DMS153 (cell line): ENCODE data around the gene CYTH4.
"Not testable (repeated sequence)": the region's sequence is repeated elsewhere in the genome, so short reads cannot be mapped to it uniquely, and the experiment has no call there.

Experiments used
- DNase-seq: peaks from one replicate; lab custom pipeline; 2025; lab: John Stamatoyannopoulos, UW

Gene CYTH4

DNA sequence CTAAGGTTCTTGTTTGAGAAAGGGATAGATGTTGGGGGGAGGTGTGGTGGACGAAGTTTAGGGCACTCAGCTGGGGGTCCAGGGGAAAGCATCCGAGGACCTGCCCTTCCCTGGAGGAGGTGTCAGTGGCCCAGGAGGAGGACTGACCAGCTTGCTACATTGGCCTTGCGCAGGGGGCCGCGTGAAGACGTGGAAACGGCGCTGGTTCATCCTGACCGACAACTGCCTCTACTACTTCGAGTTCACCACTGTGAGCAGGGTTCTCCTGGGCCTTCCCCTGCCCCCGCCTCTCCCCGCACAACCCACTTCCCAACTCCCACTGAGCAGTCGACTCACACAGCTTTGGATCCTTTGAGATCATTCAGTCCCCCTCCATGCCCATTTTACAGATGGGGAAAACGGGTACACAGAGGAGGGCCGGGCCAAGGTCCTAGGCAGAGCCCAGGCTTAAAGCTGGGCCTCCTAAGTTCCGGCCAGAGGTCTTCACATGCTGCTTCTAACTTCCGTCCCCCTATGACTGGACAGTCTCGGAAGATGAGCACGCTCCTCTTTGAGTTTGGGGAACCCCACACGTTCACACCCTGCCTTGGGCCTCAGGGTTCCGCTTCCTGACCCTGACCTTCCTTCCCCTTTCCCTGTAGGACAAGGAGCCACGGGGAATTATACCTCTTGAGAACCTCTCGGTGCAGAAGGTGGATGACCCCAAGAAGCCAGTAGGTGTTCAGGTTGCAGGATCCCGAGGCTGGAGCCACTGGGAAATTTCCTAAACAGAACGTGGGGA lies 28.7 kb downstream of the CYTH4 start:
- no peak for DNase-seq

DNA sequence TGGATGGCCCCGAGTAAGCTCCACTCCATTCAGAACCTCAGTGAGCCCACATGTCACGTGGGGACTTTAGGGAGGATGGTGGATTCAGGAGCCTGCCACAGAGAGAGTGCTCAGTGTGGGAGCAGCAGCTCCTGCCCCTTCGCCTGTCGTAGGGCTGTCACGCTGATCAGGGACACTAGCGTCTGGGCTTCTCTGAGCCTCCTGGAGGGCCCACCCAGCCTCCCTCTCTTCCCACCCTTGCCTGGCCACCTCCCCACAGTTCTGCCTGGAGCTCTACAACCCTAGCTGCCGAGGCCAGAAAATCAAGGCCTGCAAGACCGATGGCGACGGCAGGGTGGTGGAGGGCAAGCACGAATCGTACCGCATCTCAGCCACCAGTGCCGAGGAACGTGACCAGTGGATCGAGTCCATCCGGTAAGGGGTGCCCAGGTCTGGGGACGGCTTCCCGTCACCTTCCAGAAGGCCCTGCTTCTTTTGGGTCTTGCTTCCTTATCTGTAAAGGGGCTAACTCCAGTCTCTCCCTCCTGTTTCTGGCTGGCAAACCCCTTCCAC lies 29.5 kb downstream of the CYTH4 start:
- DNase-seq: no peak

GRCh38 chr22:37312549-37313183 lies 30.4 kb downstream of the CYTH4 start:
- DNase-seq: no peak

DNA sequence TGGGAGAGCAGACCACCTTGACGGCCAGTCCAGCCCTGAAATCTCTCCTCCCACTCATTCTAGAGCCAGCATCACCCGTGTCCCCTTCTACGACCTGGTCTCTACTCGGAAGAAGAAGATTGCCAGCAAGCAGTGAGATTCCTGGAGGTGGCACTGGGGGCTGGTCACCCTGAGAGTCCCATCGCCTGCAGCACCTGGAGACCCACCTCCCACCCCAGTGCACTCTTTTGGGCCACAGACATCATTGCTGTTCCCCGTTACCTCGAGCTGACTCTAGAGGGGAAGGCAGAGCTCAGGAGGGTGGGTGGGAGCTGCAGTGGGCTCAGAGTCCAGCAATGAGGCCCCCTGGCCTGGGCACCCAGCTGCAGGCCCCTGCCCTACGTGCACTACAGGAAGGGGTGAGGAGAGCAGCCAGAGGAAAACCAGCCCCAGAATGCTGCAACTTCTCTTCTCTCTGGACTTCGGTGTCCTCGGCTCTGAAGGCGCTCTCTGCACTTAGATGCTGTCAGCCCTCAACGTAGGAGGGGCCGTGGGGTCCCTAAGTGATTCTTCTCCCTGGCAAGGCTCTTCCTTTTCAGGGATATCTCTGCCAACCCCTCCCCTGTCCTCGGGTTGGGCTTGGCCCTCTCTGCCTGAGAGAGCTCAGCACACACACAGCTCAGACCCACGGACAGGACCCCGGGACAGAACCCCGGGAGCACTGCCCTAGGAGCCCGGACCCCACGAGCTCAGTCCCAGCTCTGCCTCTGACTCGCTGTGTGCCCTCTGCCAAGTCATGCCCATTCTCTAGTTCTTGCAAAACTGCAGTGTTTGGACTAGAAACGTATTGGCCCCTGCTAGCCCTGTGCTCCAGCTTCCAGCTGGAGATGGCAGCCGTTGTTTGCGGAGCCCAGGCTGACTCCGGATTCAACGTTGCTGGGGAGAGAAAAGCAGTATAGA lies 31.3 kb downstream of the CYTH4 start:
- DNase-seq: no peak

- no peak for DNase-seq
Measured at GRCh38 chr22:37314315-37315074, 32.2 kb downstream of the CYTH4 start.

DNA sequence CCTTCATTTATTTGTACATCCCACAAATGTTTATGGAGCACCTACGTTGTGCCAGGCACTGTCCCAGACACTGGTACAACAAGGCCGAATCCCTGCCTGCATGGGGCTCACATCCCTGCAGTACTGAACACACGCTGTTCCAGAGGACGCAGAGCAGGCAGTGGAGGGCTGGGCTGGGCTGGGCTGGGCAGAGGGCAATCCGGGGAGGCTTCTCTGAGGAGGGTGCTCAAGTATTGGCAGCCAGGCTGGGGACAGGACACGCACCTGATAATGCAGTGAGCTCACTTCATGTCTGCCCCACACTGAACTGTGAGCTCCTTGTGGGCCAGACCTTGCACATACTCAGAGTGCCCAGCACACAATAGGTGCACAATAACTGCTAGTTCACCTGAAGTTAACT lies 34.1 kb downstream of the CYTH4 start:
- no peak for DNase-seq

- DNase-seq: peak; percentile 32
Measured at GRCh38 chr22:37316875-37317371, 34.6 kb downstream of the CYTH4 start.

- no peak for DNase-seq
Measured at GRCh38 chr22:37317698-37318210, 35.4 kb downstream of the CYTH4 start.

DNA sequence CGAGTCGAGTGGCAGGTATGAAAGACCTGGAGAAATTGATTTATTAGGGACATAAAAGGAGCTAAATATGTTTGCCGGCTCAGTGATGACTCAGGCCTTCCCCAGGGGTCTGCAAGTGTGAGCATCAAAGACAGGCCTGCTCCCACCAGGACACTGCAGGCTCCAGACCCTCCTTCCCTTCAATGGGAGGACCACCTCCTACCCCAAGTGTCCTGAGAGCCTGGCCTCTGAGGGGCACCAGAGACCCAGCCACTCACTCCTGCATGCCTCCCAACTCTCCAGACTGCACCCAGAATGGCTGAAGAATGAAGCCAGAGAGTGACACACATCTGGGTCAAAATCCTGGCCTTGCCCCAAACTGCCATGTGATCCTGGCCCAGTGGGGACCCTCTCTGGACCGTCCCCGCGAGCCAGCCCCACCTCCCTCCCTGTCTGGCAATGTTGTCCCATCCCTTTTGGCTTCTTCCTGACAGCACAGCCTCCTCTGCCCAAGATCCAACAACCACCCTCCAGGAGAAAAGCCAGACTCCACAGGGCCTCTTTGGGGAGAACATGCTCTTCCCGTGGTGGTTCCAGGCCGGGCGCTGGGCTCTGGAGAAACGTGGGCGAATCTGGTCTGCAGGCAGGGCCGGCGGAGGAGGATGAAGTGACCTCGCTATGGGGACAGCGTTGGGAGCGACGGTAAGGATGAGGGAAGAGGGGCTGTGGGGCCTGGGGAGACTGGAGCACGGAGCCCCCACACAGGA lies 36.2 kb downstream of the CYTH4 start:
- no peak for DNase-seq

DNA sequence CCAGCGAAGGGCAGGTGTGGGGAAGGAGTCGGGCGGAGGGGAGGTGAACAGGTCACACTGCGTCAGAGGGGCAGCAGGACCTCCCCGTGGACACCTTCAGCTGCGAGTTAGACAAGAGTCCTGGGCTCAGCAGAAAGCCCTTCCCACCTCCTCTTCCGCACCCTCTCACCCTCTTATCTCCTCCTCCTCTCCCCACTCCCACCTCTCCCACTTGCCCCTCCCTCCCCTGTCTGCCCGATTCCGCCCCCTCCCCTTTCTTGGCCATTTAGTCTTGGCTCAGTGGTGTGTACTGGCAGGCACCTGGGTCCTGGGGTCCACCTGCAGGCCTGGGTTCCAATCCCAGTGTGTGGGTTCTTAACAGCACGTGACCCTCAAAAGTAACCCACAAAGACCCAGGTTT lies 37.2 kb downstream of the CYTH4 start:
- no peak for DNase-seq

GRCh38 chr22:37320726-37321677 lies 38.7 kb downstream of the CYTH4 start:
- DNase-seq: peak; percentile 19

GRCh38 chr22:37324340-37325038 lies 42.2 kb downstream of the CYTH4 start:
- no peak for DNase-seq

DNA sequence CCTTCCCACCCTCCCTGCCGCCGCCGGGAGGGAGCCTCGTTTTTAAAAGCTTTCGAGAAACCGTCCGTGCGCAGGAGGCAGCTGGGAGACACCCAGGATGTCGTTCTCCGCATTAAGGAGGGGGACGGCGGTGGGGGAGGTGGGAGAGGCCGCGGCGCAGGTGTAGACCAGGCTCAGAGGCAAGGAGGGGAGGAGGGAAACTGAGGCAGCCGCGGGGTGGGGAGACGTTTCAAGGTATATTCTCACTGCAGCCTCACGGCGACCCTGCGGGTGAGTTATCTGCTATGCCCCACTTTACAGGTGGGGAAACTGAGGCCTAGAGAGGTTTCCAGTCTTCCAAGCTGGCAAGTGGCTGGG lies 42.7 kb downstream of the CYTH4 start:
- no peak for DNase-seq

GRCh38 chr22:37326726-37327125 lies 44.4 kb downstream of the CYTH4 start:
- no peak for DNase-seq

DNA sequence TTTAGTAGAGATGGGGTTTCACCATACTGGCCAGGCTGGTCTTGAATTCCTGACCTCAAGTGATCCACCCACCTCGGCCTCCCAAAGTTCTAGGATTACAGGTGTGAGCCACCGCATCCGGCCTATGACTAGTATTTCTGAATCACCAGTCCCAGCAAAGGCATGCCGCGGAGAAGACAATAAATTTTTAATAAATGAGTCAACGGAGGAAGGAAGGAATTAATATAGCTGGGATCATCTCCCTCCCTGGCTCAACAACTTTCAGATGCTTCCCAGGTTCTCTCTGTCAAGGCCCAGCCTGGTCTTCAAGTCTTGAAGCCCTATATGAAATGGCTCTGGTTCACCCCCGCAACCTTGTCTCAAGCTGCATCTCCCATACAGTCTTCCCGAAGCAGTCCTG lies 45.7 kb downstream of the CYTH4 start:
- DNase-seq: no peak

- not testable (repeated sequence) for DNase-seq
Measured at GRCh38 chr22:37328538-37329237, 46.4 kb downstream of the CYTH4 start.

GRCh38 chr22:37329238-37330140 lies 47.2 kb downstream of the CYTH4 start:
- no peak for DNase-seq
